GM11168 (cell line): ENCODE data around the gene MOBP.

ENCODE experiments used
- in situ Hi-C: fragments of 300-500 bp; cut with MboI; formaldehyde crosslinking; loops from one replicate; pipeline ENCODE4 v1.12.0; 2022; ENCODE audit warnings: low sequenced_read_pairs; ENCODE audit not compliant: unreplicated experiment

MOBP gene

DNA sequence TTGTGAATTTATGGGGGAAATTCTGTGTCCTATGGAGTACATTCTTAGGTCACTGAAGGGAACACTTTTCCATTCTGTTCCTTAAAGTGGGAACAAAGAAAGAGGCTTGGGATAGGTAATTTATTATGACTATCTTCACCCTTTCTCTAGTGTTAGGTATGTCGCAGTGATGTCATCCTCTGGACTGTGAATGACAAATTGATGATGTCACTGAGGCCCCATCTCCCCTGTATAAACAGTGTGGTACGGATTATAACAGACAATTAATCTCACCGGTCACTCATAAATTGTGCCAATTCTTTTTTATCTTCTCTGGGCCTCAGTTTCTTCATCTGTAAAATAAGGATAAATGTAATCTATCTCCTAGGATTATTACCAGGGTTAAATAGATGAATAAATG is 23.5 kb downstream of the MOBP start:
- in situ Hi-C loops = no loop called here

DNA sequence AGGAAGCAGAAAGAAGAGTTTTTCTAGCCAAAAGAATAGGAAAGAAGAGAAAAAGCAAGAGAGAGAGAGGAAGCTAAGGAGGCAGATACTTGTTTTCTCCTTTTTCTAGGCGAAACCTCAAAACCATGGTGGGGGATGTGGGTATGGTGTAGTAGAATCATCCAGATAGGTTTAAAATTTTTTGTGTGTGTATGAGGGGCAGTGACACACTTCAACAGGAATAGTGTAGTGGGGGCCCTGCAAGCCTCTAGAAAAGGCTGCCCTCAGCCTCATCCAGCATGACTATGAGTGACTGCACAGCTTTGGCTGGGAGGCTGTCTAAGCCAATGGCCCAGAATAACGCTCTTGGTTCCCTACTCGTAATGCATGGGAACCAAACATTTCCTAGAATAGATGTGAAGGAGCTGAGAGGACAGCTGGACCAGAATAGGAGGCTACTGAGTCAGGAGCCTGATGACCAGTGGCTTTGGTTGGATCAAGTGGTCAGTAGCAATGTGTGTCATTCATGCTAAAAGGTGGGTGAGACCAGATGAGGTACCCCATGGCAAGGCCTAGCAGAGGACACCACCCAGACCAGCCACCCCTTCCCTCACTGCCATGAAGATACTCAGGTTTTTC is 24.4 kb downstream of the MOBP start:
- in situ Hi-C loops = no loop called here

DNA sequence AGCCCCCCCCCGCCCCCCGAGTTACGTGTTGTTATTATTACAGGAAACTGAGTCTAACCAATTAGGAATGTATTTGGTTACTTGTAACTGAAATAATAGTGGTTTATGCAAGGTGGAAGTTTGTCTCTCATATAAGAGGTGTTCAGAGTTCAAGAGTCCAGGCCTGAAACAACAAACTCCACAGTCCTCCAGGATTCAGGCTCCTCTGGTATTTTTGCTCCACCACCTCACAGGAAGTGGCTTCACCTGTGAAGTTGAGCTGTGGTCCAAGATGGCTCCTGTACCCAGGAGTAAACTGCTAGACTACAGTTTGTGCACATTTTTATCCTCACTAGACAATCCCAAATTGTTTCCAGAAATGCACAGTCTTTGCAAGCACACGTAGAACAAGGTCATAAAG is 27.3 kb downstream of the MOBP start:
- in situ Hi-C loops = no loop called here

DNA sequence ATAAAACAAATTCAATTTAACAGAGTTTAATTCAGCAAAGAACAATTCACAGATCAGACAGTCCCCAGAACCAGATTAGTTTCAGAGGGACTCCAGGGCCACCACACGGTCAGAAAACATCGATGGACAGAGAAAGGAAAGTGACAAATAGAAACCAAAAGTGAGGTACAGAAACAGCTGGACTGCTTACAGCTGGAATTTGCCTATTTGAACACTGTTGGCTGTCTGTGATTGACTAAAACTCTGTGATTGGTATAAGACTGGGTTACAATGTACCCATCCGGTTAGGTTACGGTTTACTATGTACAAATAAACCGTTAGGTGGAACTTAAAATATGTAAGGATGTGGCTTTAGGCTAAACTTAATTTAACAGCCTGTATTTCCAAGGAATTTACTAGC is 30.3 kb downstream of the MOBP start:
- in situ Hi-C loops = no loop called here

DNA sequence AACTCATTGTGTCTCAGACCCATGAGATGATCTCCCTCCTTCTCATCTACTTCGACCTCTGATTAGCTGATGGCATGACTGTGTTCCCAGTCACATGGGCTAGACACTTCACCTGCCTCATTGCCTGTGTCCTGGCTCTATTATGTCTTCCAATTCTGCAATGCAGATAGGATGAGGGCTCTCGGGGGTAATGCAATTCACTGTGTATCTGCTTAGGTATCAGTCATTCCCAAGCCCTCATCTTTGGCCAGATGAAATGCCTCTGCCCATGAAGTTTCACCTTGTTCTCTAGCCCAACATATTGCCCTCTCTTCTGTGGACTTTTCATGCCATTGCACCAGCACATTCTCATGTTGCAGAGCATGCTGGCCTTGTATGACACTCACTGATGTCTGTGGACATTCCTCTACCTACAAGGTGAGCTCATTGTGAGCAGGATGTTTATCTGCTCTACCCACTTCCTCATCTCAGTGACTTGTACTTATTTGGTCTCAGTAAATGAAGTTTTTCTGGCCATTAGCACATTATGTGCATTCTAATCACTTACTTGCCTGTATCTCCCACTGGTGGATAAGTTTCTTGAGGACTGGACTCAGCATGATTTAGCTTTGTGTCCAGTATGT is 32.3 kb downstream of the MOBP start:
- in situ Hi-C loops = no loop called here

DNA sequence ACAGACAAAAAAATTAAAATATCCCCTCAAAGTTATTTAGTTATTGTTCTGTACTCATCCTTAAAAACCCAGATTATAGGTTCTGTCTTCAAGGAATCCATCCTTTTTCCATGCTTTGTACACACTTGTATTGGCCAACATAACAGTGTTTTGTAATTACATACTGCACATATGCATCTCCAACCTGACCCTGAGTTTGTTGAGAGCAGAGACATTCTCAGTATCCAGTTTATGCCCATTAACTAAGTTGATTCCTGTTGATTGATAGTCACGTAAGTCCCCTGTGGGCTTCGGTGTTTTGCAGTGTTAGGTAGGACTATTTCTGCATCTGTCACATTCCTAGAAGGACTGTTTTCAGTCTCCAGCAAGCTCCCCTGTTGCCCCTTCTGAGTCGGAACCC is 33.6 kb downstream of the MOBP start:
- in situ Hi-C loops = no loop called here

DNA sequence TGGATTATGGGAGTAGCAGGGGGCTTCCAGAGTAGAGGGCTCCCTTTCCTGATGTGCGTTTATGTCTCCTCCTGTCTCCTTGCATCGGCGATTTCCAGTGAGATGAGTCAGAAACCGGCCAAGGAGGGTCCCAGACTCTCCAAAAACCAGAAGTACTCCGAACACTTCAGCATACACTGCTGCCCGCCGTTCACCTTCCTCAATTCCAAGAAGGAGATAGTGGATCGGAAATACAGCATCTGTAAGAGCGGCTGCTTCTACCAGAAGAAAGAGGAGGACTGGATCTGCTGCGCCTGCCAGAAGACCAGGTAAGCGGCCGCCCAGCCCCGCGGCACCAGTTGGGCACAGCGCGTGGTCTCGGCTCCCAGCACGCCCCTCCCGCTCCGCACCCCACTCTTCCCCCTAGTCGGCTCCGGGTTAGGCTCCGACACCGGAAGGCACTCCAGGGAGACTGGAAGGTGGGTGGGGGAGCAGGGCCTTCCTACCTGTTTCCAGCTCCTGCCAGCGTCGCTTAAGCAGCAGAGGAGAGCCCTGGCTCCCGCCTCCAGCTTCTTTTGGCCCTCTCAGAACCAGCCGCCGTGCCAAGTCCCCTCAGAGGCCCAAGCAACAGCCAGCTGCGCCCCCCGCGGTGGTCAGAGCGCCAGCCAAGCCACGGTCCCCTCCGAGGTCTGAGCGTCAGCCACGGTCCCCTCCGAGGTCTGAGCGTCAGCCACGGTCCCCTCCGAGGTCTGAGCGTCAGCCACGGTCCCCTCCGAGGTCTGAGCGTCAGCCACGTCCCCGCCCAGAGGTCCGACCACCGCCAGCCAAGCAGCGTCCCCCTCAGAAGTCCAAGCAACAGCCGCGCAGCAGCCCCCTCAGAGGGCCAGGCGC is 34.7 kb downstream of the MOBP start:
- in situ Hi-C loops = no loop called here

DNA sequence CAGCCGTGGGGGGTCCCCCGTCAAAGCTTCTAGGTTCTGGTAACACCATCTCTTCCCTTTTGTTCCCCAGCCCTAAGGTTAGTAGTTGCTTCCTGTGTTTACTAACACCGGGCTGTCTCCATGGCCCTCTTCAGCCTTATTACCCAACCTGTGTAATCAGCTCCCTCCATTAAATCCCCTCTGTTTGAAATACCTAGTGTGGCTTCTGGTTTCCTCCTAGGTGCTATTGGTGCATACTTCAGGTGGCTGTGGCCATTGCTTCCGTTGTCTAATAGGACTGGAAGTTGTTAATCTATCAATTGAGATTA is 35.3 kb downstream of the MOBP start:
- in situ Hi-C loops = no loop called here

DNA sequence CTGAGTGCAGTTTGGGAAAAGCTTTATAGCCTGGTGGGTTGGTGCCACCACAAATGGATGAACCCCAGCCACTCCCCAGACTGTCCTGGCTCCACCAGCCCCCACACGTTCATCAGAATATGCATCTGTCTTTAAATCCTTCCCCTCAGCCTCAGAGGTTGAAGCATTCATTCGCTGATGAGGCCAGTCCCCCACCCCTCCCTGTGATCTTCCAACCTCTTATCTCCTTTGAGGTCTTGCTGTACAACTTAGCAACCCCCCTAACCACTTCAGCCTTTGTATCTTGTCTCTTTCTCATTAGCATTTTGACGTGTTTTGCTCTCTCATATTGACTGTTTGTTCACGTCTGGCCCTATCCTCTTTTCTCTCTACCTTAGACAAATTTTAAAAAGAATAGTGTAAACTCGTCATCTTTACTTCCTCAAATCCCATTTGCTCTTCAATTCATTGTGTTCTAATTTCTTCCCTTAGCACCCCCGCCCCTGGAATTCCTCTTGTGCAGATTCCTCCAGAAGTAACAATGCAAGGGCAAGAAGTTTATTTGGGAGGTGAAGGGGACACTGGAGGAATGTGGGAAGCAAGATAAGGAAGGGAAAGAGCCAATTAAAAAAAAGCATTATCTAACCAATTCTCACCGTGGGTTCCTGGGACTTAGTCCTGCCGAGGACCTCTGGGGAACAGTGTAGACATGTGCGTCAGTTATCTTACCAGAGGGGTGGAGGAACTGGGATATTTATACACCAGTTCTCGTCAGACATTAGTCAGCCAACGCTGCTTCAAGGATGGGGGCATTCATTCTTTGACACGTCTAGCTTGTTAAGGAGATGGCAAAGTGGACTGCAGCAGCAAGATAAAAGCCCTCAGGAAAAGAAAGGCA is 38.6 kb downstream of the MOBP start:
- in situ Hi-C loops = no loop called here

DNA sequence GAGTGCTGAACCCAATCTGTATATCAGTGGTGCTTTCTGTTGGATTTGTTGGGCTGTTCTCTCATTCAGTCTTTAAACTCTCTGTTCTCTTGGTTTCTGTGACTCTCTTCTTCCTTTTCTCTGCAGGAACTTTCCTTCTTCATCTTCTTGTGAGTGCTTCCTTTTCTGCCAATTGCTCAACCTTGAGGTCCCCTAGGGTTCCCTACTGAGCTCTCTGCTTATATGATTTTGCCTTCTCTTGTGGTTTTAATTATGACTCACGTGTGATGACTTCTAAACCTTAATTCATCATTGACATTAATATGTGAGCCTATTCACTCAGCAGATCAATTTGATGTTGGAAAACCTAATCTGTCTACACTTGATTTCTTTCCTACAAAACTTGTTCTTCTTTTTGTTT is 39.4 kb downstream of the MOBP start:
- in situ Hi-C loops = no loop called here

DNA sequence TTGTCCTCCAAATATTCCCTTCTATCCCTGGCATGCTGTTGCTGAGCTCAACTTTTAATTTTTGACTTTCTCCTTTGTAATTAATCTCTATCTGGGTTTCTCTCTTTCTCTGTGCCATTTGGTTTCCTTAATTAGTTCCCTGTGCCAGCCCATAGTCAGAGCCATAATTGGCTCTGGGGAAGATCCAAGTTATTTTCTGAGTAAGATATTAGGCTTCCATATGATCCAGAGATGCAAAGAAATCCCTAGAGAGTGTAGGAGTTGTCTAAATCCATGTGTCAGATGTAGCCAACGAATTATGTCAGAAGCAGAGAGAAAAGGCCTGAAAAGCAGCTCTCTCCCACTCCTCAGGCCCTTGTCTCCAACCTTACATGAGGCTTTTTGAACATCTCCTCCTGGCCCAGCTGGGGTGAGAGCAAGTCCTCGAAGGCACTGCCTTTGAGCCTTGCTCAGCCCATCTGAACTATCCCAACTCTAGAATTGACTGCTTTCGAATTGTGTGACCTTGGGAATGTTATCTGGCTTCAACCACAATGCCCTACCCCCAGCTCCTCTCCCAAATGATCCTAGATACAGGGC is 46.4 kb downstream of the MOBP start:
- in situ Hi-C loops = no loop called here

DNA sequence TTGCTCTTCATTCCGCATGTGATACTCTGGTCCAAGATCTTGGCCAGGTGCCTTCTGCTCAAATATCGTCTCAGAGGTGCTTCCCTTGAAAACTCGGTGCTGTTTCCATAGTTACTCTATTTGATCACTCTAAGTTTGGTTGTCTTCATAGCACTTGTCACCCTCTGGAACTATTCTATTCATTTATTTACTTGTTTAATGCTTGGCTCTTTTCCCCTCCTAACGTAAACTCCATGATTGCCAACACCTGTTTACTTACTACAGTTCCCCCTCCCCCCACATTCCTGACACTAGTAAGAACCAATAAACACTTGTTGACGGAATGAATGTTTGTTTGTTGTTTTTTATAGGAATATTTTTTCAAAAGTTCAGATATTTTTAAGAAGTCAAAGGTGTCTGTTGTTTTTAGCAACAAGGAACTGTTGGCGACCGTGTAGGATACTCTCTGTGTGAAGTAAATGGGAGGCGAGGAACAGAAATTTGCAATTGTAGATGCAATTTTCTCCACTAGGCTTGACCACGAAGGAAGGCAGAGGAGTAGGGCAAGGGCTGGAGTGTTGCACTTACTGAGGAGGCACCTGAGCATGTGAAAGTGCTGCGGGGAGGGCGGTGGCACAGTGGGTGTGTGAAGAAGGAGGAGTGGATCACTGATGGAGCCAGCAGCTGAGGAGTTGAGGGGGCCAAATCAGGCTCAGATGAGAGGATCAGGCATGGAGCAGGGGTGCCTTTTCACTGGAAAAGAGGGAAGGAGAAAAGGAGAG is 48.4 kb downstream of the MOBP start:
- in situ Hi-C loops = no loop called here

DNA sequence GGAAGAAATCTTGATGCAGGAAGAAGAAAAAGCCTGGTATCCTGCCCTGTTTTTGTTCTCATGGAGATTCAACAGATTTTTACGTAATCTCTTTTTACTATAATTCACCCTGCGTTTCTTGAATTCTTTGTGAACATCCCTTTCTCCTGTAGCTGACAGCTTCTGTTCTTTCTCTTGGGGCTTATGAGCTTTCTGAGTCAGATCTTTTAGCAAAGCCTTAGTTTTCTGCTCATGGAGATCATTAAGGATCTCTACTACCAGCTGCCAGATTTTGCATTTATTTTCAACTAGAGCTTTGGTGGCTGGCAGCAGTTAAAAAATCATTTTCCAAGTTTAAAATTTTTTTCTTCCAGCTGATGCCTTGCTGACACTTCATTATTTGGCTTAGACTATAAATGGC is 51.6 kb downstream of the MOBP start:
- in situ Hi-C loops = no loop called here

DNA sequence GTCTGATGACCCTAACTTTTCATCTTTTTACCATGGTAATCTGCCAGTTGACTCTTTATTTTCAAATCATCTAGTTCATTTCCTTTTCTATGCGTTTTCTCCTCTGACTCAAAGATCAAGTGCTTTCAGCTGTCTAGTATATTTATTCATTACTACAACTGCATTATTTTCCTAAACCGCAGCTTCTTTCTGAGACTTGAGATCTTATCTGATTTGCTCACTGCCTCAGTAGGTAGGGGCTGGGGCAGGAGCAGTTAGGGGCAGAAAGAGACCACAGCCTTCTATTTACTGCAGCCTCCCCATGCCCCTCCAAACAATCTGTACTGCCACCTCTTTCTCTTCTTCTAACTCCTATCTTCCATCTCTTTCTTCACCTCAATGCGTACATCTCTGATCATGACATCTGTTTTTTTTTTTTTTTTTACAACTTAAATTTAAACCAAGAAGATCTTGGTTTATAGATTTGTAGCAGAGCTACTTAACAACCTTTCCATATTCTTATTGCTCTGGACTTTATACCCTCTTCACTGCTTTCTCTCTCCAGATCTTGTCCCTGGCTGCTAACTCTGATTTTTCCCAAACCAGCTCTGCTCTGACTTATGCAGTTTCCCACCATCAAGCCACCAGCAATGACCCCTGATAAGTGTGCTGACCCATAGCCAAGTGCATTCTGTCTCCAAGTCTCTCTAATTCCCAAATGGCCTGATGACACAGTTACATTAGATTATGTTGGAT is 52.2 kb downstream of the MOBP start:
- in situ Hi-C loops = no loop called here

DNA sequence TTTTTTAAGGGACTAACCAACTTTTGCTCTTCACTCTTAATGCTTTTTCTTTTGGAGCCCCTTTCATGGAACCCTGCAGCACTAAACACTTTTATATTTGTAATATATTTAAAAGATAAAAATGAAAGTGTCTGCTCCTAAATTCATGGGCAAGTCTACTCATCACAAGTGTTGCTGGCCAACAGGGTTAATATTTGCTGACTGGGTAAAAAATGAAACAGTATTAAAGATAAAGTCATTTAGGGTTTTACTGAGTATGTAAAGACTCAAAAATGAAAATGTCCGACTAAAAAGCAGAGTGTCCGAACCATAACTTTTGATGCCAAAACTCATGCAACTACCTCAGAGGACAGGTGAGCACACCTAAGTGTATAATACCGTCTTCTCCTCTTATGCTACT is 54.0 kb downstream of the MOBP start:
- in situ Hi-C loops = no loop called here

DNA sequence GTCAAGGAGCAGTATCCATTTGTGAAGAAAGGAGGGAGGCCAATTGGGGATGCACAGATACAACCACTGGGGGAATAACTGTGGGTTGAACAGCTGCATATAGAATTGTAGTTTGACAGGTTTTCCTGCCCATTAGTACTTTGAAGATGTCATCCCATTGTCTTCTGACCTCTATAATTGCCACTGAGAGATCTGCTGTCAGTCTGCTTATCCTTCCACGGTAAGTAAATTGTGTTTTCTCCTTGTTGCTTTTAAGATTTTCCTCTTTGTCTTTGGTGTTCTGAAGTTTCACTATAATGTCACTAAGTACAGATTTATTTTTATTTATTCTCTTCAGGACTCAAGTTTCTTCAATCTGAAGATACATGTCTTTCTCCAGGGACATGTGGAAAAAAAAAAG is 56.6 kb downstream of the MOBP start:
- in situ Hi-C loops = no loop called here

DNA sequence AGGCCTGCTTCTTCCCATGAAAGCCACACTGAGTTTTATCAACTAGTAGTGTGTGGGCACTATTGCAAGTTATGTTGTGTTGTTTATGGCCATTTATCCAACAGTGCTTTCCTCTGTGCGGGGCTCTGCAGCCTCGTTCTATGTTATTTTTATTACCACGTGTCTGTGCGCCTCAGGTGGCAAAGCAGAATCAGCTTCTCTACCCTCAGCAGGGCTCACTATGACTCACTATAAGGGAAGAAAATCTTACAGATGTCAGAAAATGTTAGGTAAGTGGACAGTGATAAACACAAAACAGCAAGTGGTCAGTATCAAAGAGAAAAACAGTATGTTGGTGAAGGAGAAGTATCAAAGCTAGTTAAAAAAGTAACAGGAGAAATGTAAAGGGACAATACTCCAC is 61.4 kb downstream of the MOBP start:
- in situ Hi-C loops = loop anchor here (25.0 kb wide), 1 partner anchor 458 kb away; no protein-coding TSS in a partner anchor

DNA sequence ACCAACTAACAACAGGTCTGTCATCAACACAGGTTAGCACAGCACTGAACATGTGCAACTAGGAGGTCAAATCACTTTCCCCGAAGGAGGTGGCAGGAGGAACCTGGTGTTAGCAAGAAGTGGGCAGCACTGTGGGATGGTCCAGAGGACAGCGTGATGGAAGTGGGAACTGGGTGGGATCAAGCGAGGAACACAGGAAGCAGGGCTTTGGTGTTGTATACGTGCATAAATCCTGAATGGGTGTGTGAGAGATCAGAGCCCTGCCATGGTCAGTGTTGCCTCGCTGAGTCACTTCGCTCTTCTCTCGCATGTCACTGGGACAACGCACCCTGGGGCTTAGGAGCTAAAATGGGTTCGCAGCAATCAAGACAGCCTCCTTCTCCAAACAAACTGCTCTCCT is 62.1 kb downstream of the MOBP start:
- in situ Hi-C loops = loop anchor here (25.0 kb wide), 1 partner anchor 458 kb away; no protein-coding TSS in a partner anchor

DNA sequence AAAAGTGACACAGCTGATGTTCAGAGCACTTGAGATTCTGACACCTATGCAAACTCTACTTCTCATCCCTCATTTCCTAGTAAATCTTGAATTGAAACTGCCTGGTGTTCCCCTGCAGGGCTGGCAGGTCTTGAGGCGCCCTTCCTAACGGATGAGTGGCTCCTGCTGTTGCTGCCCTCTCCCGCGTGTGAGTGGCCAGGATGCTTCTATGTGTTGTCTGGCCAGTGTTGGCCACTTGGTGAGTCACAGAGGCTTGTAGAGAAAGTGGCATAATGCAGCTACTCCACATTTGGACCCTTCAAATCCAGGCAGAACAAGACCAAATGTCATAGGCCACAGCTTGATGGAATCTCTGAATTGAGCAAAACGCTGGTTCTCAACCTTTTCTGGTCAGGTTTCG is 63.6 kb downstream of the MOBP start:
- in situ Hi-C loops = loop anchor here (25.0 kb wide), 1 partner anchor 456 kb away; no protein-coding TSS in a partner anchor
